OCI-LY3 (cell line): ENCODE measurements around the gene MT1G.
"Not testable (repeated sequence)": the region's sequence is repeated elsewhere in the genome, so short reads cannot be mapped to it uniquely, and the experiment has no call there.

Source experiments
- H2AFZ ChIP-seq: fragments of 200-600, 300-600 bp; shearing (Covaris generic); 2 replicates; pipeline ENCODE4 v1.6.0; 2014; ENCODE audit warnings: antibody characterized with exemption, low read depth, low read length
- H3K27ac ChIP-seq: fragments of 200-600, 300-600 bp; sonication (generic); 2 replicates; pipeline ENCODE4 v1.5.1; 2014; ENCODE audit warnings: mild to moderate bottlenecking, low read length, moderate library complexity, mixed read lengths
- H3K27me3 ChIP-seq: fragments of 200-600, 300-600 bp; sonication (generic); 2 replicates; pipeline ENCODE4 v1.6.1; 2014; ENCODE audit warnings: low read depth, low read length, mixed read lengths
- H3K36me3 ChIP-seq: fragments of 200-600, 300-600 bp; sonication (generic); replicated peaks from 2 replicates; pipeline ENCODE3; 2014; ENCODE audit warnings: low read depth, low read length, mixed read lengths
- H3K4me1 ChIP-seq: fragments of 300-600, 200-600 bp; sonication (generic); 2 replicates; pipeline ENCODE4 v1.6.1; 2014; ENCODE audit warnings: low read length, mixed read lengths
- H3K4me2 ChIP-seq: fragments of 200-600, 300-600 bp; sonication (generic); 2 replicates; pipeline ENCODE4 v1.6.1; 2014; ENCODE audit warnings: low read length, mixed read lengths
- H3K4me3 ChIP-seq: fragments of 300-600, 200-600 bp; sonication (generic); 2 replicates; pipeline ENCODE4 v1.5.1; 2014; ENCODE audit warnings: antibody characterized with exemption, mild to moderate bottlenecking, low read length, moderate library complexity
- H3K79me2 ChIP-seq: fragments of 300-600, 200-600 bp; shearing (Covaris generic); 2 replicates; pipeline ENCODE4 v1.6.1; 2014; ENCODE audit warnings: mild to moderate bottlenecking, low read length, mixed read lengths
- H3K9ac ChIP-seq: fragments of 300-600, 200-600 bp; shearing (Covaris generic); 2 replicates; pipeline ENCODE4 v1.6.0; 2014; ENCODE audit warnings: mild to moderate bottlenecking, low read length, moderate library complexity
- H3K9me3 ChIP-seq: fragments of 200-600, 300-600 bp; shearing (Covaris generic); 2 replicates; pipeline ENCODE4 v1.6.1; 2014; ENCODE audit warnings: low read length, mixed read lengths; ENCODE audit not compliant: insufficient read depth
- H4K20me1 ChIP-seq: fragments of 200-600, 300-600 bp; sonication (generic); 2 replicates; pipeline ENCODE4 v1.6.1; 2016; ENCODE audit warnings: low read length, mixed read lengths; ENCODE audit not compliant: insufficient read depth
- EZH2phosphoT487 ChIP-seq: fragments of 200-600 bp; shearing (Covaris generic); IDR thresholded peaks from 2 replicates; pipeline ENCODE4 v1.6.1; 2018; ENCODE audit warnings: antibody characterized with exemption, mixed run types, low read depth
- TF ChIP-seq, protein P1 (sequence below): fragments of 200-600, 300-600 bp; sonication (generic); IDR thresholded peaks from 2 replicates; pipeline ENCODE4 v1.5.1; 2014; ENCODE audit warnings: antibody characterized with exemption, low read length, low read depth

Gene MT1G

DNA sequence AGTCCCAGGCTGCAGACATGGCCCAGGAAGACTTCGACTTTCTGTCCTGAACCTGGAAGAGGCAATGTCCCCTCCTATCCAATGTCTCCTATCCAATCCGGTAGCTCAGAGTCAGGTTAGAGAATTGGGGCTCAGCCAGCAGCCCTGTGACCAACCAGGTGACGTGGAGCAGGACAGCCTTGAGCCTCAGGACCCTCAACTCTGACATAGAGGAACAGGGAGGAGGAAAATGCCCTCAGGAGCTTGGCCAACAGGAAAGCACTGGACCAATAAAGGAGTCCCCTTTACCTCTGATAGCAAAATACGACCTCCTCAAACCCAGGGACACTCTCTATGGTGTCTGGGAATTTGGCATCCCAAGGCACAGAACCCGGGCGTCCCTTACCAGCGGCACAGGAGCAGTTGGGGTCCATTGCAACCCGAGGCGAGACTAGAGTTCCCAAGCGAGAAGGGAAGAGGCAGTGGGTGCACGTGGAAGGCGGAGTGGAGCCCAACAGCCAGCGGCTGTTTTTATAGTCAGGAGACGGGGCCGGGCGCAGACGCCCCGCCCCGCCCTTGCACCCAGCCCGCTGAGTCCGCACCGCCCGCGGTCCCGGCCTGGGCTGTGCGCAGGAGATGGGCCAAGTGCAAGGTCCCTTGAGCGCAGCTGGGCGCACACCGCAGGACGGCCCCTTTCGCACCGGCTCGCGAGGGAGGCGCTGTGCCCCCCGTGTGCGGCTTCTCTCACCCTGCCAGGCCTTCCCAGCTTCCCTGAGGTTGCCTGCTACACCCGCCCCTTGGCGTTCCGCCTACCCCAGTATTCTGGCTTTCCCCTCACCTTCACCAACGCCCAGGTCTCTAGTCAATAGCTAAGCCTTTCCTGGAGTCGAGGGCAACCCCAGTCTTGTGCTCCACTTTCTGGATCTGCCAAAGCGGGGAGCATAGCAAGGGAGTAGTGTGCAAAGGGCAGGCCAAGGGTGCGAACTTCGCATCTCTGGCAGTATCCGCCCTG, at the start of gene MT1G:
TSS of gene MT1G (minus strand) at position 485 of the 991 bp plus-strand sequence. CDS start at position 413, 72 bp downstream.
- H3K9me3 ChIP-seq = no peaks in the 10 kb centered on the region
- no peak for TF ChIP-seq EZH2phosphoT487
- TF ChIP-seq, protein P1, sequence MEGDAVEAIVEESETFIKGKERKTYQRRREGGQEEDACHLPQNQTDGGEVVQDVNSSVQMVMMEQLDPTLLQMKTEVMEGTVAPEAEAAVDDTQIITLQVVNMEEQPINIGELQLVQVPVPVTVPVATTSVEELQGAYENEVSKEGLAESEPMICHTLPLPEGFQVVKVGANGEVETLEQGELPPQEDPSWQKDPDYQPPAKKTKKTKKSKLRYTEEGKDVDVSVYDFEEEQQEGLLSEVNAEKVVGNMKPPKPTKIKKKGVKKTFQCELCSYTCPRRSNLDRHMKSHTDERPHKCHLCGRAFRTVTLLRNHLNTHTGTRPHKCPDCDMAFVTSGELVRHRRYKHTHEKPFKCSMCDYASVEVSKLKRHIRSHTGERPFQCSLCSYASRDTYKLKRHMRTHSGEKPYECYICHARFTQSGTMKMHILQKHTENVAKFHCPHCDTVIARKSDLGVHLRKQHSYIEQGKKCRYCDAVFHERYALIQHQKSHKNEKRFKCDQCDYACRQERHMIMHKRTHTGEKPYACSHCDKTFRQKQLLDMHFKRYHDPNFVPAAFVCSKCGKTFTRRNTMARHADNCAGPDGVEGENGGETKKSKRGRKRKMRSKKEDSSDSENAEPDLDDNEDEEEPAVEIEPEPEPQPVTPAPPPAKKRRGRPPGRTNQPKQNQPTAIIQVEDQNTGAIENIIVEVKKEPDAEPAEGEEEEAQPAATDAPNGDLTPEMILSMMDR = no peak
- H3K36me3 ChIP-seq = no peaks in the 10 kb centered on the region
- no peak within 1 kb of the TSS for H3K4me2 ChIP-seq
- no peaks in the 10 kb centered on the region for H3K4me1 ChIP-seq
- no peak within 1 kb of the TSS for H3K9ac ChIP-seq
- no peak within 1 kb of the TSS for H3K27ac ChIP-seq
- H2AFZ ChIP-seq = no peak within 1 kb of the TSS
- no peaks in the 10 kb centered on the region for H4K20me1 ChIP-seq
- H3K4me3 ChIP-seq = no peak within 1 kb of the TSS
- peaks cover 37% of the 10 kb centered on the region for H3K27me3 ChIP-seq
- no peaks in the 10 kb centered on the region for H3K79me2 ChIP-seq

DNA sequence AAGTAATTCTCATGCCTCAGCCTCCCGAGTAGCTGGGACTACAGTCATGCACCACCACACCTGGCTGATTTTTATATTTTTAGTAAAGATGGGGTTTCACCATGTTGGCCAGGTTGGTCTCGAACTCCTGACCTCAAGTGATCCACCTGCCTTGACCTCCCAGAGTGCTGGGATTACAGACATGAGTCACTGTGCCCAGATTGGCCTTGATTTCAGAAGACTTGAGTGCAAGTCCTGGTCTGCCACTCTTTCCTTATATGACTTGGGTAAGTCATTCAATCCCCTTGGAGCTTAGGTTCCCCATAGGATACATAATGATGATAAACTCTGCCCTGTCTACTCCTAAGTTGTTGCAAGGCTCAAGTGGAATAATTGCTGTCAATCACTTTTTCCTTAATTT, 49.7 kb upstream of the MT1G start:
- H3K9ac ChIP-seq, H4K20me1 ChIP-seq, H2AFZ ChIP-seq, H3K27ac ChIP-seq, H3K4me1 ChIP-seq, H3K9me3 ChIP-seq, H3K79me2 ChIP-seq, H3K36me3 ChIP-seq, H3K4me2 ChIP-seq, H3K4me3 ChIP-seq: not testable (repeated sequence)
- peaks cover 11% of the 10 kb centered on the region; the same call in 1 of the 2 replicates for H3K27me3 ChIP-seq

DNA sequence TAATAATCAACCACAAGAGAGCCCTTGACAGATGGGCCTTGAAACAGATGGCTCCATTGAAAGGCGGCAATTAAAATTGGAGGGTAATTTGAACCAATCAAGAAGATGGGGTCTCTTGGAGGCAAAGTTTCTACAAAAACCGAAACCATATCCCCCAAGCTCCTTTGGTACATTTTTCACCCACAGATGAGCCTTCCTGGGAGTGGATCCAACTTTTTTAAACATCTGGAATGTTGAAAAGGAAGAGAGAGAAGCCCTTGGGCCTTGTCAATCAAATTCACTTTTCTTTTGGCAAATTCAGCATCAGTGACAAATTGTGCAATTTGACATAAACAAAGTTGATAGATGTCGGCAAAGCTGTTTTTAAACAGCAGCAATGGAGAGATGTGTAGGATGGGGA, 48.9 kb upstream of the MT1G start:
- H3K9me3 ChIP-seq = no peaks in the 10 kb centered on the region
- H4K20me1 ChIP-seq = no peaks in the 10 kb centered on the region
- H3K27me3 ChIP-seq = 0 out of 2 replicates have a peak, but pooled peaks cover 6% of the 10 kb centered on the region
- no peaks in the 10 kb centered on the region for H3K4me1 ChIP-seq
- H2AFZ ChIP-seq = no peak overlapping the region
- no peak for TF ChIP-seq EZH2phosphoT487
- TF ChIP-seq, protein P1 = no peak
- no peaks in the 10 kb centered on the region for H3K36me3 ChIP-seq
- H3K27ac ChIP-seq = no peak overlapping the region
- H3K79me2 ChIP-seq = no peaks in the 10 kb centered on the region
- no peak overlapping the region for H3K4me2 ChIP-seq
- no peak overlapping the region for H3K9ac ChIP-seq
- H3K4me3 ChIP-seq = no peak overlapping the region

DNA sequence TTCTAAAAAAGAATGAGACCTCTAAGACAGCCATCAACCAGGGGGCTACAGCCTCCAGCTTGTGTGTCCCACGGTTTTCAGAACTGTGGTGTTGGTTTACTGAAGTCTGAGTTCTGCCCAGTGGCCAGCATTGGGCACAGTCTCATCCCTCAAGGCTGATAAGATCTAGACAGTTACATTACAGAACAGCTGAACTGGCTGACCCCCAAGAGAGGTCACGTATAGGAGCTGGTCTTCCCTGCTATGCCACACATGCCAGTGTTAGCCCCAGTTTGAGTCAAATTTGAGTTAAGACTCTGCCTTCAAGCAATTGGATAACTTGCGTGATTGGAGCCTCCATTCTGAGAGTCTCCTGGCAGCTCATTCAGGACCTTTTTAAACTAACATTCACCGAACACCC, 47.3 kb upstream of the MT1G start:
- no peaks in the 10 kb centered on the region for H3K9me3 ChIP-seq
- H3K4me1 ChIP-seq = no peaks in the 10 kb centered on the region
- H4K20me1 ChIP-seq = no peaks in the 10 kb centered on the region
- no peaks in the 10 kb centered on the region for H3K79me2 ChIP-seq
- no peak overlapping the region for H3K27ac ChIP-seq
- no peak overlapping the region for H2AFZ ChIP-seq
- 0 out of 2 replicates have a peak, but pooled peaks cover under 1% of the 10 kb centered on the region for H3K27me3 ChIP-seq
- H3K4me3 ChIP-seq = no peak overlapping the region
- TF ChIP-seq, protein P1 = no peak
- TF ChIP-seq EZH2phosphoT487 = no peak
- H3K9ac ChIP-seq = no peak overlapping the region
- no peak overlapping the region for H3K4me2 ChIP-seq
- no peaks in the 10 kb centered on the region for H3K36me3 ChIP-seq
